ENCODE data around the gene DIO3. TPM values are rescaled to one million over a fixed set of nuclear protein-coding genes. Genes with fewer than 3 reads are reported as not detected.

DIO3 gene
- polyA plus RNA-seq, 1 donor from 2014 or later, result 49.2 TPM

DNA sequence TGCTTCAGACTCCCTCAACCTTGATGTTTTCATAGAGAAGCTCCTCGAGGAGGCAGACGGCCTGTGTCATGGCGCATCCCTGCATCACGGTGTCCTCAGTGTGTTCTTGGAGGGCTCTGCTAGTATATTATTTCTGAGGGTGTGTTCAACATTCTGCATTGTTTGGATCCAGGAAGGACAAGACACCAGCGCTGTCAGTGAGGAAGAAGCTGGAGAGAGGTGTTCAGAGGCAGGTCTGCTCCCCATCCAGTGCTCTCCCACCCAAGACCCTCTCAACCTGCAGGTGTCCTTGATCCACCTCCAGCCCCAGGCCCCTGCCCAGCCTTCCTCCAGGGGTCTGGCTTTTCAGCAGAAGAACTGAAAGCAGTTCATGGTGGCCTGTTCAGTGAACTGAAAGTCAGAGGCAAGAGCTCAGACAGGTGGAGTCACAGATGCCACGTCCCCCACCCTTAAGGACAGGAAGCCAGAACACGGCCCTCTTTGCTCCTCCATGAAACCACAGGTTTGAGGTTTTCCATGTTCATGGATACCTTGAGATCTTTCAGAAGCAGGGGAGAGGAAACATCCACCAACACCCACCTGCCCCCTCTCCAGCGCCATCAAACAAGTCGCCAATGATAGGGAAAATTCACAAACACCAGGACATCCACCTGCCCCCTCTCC, 37.4 kb downstream of the DIO3 start:
- H3K79me2 ChIP-seq (replicated peaks; ENCODE audit: insufficient read depth, low read length), result no peaks in the 10 kb centered on the region
- H2AFZ ChIP-seq (ENCODE audit: low read depth, low read length), result no peak overlapping the region
- no peaks in the 10 kb centered on the region for H3K27me3 ChIP-seq (ENCODE audit: insufficient read depth, low read depth, low read length)
- no peak for TF ChIP-seq RAD21 (conservative IDR thresholded peaks at IDR 0.05)
- TF ChIP-seq TAF1 (IDR thresholded peaks at IDR 0.05; ENCODE audit: low read depth), result no peak
- no peak for TF ChIP-seq SMC3 (conservative IDR thresholded peaks at IDR 0.05; ENCODE audit: poor library complexity)
- TF ChIP-seq, protein P1, sequence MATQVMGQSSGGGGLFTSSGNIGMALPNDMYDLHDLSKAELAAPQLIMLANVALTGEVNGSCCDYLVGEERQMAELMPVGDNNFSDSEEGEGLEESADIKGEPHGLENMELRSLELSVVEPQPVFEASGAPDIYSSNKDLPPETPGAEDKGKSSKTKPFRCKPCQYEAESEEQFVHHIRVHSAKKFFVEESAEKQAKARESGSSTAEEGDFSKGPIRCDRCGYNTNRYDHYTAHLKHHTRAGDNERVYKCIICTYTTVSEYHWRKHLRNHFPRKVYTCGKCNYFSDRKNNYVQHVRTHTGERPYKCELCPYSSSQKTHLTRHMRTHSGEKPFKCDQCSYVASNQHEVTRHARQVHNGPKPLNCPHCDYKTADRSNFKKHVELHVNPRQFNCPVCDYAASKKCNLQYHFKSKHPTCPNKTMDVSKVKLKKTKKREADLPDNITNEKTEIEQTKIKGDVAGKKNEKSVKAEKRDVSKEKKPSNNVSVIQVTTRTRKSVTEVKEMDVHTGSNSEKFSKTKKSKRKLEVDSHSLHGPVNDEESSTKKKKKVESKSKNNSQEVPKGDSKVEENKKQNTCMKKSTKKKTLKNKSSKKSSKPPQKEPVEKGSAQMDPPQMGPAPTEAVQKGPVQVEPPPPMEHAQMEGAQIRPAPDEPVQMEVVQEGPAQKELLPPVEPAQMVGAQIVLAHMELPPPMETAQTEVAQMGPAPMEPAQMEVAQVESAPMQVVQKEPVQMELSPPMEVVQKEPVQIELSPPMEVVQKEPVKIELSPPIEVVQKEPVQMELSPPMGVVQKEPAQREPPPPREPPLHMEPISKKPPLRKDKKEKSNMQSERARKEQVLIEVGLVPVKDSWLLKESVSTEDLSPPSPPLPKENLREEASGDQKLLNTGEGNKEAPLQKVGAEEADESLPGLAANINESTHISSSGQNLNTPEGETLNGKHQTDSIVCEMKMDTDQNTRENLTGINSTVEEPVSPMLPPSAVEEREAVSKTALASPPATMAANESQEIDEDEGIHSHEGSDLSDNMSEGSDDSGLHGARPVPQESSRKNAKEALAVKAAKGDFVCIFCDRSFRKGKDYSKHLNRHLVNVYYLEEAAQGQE (IDR thresholded peaks at IDR 0.05; ENCODE audit: borderline replicate concordance), result no peak
- no peak for TF ChIP-seq MXI1 (conservative IDR thresholded peaks at IDR 0.05; ENCODE audit: poor library complexity, severe bottlenecking)
- no peak for TF ChIP-seq POLR2AphosphoS5 (IDR thresholded peaks at IDR 0.05)
- TF ChIP-seq, protein P2, sequence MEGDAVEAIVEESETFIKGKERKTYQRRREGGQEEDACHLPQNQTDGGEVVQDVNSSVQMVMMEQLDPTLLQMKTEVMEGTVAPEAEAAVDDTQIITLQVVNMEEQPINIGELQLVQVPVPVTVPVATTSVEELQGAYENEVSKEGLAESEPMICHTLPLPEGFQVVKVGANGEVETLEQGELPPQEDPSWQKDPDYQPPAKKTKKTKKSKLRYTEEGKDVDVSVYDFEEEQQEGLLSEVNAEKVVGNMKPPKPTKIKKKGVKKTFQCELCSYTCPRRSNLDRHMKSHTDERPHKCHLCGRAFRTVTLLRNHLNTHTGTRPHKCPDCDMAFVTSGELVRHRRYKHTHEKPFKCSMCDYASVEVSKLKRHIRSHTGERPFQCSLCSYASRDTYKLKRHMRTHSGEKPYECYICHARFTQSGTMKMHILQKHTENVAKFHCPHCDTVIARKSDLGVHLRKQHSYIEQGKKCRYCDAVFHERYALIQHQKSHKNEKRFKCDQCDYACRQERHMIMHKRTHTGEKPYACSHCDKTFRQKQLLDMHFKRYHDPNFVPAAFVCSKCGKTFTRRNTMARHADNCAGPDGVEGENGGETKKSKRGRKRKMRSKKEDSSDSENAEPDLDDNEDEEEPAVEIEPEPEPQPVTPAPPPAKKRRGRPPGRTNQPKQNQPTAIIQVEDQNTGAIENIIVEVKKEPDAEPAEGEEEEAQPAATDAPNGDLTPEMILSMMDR (IDR thresholded peaks at IDR 0.05; ENCODE audit: poor library complexity, severe bottlenecking), result no peak
- TF ChIP-seq EP300 (conservative IDR thresholded peaks at IDR 0.05; ENCODE audit: poor library complexity, severe bottlenecking), result no peak
- no peak for TF ChIP-seq EZH2 (IDR thresholded peaks at IDR 0.05; ENCODE audit: borderline replicate concordance, insufficient read depth, low read length, poor library complexity, severe bottlenecking)
- no peaks in the 10 kb centered on the region for H3K9me3 ChIP-seq (ENCODE audit: low read length)
- H3K27ac ChIP-seq (ENCODE audit: low read length), result no peak overlapping the region
- H3K36me3 ChIP-seq (ENCODE audit: insufficient read depth, low read length), result no peaks in the 10 kb centered on the region
- H4K20me1 ChIP-seq (ENCODE audit: insufficient read depth), result no peaks in the 10 kb centered on the region
- no peak overlapping the region for H3K9ac ChIP-seq (ENCODE audit: low read length)
- H3K4me2 ChIP-seq (ENCODE audit: low read length), result no peak overlapping the region
- no peaks in the 10 kb centered on the region for H3K9me2 ChIP-seq (ENCODE audit: insufficient read depth, low read length)
- no peaks in the 10 kb centered on the region for H3F3A ChIP-seq (ENCODE audit: insufficient read depth, low read length, poor library complexity, severe bottlenecking)
- H3K4me3 ChIP-seq (ENCODE audit: low read length), result no peak overlapping the region

DNA sequence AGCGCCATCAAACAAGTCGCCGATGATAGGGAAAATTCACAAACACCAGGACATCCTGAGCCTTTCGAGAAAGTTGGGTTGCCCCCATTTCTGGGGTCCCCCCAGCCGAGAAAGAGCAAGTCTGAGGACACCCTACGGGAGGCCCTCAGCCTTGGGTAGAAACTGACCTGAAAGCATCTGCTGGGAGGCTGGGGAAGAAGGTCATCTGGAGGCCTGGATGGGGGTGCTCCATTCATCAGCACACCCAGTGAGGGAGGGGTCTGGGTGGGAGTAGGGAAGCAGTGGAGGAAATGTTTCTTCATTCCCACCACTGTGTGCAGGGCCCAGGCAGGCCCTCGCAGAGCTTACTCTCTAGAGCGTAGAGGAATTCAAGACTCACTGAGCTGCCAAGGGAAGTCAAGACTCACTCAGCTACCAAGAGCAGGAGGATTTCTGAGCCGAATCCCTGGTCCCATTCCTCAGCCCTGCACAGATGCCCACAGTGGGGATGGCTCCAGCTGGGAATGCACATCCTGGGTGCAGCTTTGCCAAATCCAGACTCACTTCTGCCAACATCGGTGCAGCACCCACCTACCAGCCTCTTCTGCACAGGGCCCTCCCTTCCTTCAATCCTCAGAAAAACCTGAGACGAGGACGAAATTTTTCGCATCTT, 38.1 kb downstream of the DIO3 start:
- TF ChIP-seq, protein P1 (IDR thresholded peaks at IDR 0.05; ENCODE audit: borderline replicate concordance), result no peak
- Histone ChIP-seq H3K9me2 (ENCODE audit: insufficient read depth, low read length) (no peaks in the 10 kb centered on the region), H3F3A (ENCODE audit: insufficient read depth, low read length, poor library complexity, severe bottlenecking) (no peaks in the 10 kb centered on the region), H3K79me2 (replicated peaks; ENCODE audit: insufficient read depth, low read length) (no peaks in the 10 kb centered on the region), H3K27me3 (ENCODE audit: insufficient read depth, low read depth, low read length) (no peaks in the 10 kb centered on the region), H3K27ac (ENCODE audit: low read length) (no peak overlapping the region), H3K4me3 (ENCODE audit: low read length) (no peak overlapping the region), H2AFZ (ENCODE audit: low read depth, low read length) (no peak overlapping the region), H3K9me3 (ENCODE audit: low read length) (no peaks in the 10 kb centered on the region), H3K9ac (ENCODE audit: low read length) (no peak overlapping the region), H3K4me2 (ENCODE audit: low read length) (no peak overlapping the region), H3K36me3 (ENCODE audit: insufficient read depth, low read length) (no peaks in the 10 kb centered on the region), H4K20me1 (ENCODE audit: insufficient read depth) (no peaks in the 10 kb centered on the region)

Data from neural cell (in vitro differentiated cells).